ENCODE data around the gene TRAM2. TPM values are rescaled to one million over a fixed set of nuclear protein-coding genes. Genes with fewer than 3 reads are reported as not detected.

The TRAM2 gene
- total and polyA plus RNA-seq, 4 donors, result 7.3 to 20.3 (median 13.0) TPM

DNA sequence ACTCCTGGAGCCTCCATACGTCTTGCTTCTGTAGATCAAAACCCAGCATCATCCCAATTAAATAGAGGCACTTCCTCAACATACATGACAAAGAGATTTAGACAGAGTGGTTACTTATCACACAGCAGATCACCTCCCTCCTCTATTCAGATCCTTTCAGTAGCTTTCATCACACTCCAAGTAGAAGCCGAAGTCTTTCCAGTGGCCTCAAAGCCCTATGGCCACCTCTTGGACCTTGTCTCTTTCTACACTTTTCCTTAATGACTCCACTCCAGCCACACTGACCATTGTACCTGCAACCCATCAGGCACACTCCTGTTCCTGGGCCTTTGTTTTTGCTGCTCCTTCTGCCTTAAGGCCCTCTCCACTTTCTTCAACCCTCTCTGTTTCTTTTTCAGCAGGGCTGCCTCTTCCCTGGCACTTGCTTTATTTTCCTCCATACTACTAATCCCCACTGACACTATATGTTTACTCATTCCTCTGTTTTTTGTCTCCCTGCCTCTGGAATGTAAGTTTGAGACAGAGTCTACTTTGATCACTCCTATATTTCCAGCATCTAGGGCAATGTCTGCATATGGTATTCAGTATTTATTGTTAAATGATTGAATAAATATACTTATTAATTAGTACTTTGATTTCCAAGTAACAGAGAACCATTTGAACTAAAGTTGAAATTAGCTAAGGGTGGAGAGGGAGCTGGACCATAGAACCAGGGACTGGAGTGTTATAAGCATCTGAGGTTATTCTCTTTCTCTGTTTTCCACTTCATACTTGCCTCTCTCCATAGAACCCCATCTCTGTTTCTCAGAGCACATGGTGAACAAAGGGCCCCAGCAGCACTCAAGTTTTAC is 43.4 kb upstream of the TRAM2 start (continued):
- no peak for TF ChIP-seq CTCF (IDR thresholded peaks at IDR 0.05; ENCODE audit: low read depth, low read length, missing input control)
- TF ChIP-seq NR2F2 (IDR thresholded peaks at IDR 0.05), result no peak

- H3K4me1 ChIP-seq (ENCODE audit: control insufficient read depth in 4 of 4, insufficient read depth in 4 of 4, low read length in 3 of 4), result peaks cover 0 to 11% (median 1%) of the 10 kb centered on the region in 4 donors
- H3K9me3 ChIP-seq (ENCODE audit: control insufficient read depth in 4 of 4, low read length in 3 of 4), result no peaks in the 10 kb centered on the region
- H3K27ac ChIP-seq (ENCODE audit: low read depth in 1 of 2, low read length in 2 of 2), result peak overlapping the region in 1 of 2 donors; percentile 28
- no peak overlapping the region for H3K4me3 ChIP-seq (ENCODE audit: low read depth in 1 of 3, low read length in 3 of 3)
- H3K27me3 ChIP-seq (ENCODE audit: control insufficient read depth in 4 of 4, insufficient read depth in 4 of 4, low read length in 3 of 4), result no peaks in the 10 kb centered on the region
- H3K36me3 ChIP-seq (ENCODE audit: control insufficient read depth in 4 of 4, insufficient read depth in 3 of 4, low read depth in 1 of 4, low read length in 3 of 4), result no peaks in the 10 kb centered on the region
- WGBS, result 28% methylated on average over 4 of the region's 4 CpGs
- TF ChIP-seq CTCF (IDR thresholded peaks at IDR 0.05; ENCODE audit: low read depth, low read length, missing input control) (no peak), NR2F2 (IDR thresholded peaks at IDR 0.05) (no peak), JUND (IDR thresholded peaks at IDR 0.05) (peak in 1 of 2 donors; percentile 49), SP1 (IDR thresholded peaks at IDR 0.05) (peak; percentile 68), HNF4A (conservative IDR thresholded peaks at IDR 0.05) (peak; percentile 64 to 65), HNF4G (IDR thresholded peaks at IDR 0.05) (no peak), RAD21 (IDR thresholded peaks at IDR 0.05) (peak in 1 of 2 donors; percentile 24), GABPA (IDR thresholded peaks at IDR 0.05 in 1 of 2, conservative IDR thresholded peaks at IDR 0.05 in 1 of 2) (no peak), TAF1 (conservative IDR thresholded peaks at IDR 0.05) (no peak), RXRA (IDR thresholded peaks at IDR 0.05) (peak; percentile 61 to 69), MAX (IDR thresholded peaks at IDR 0.05) (peak; percentile 83), FOXA1 (IDR thresholded peaks at IDR 0.05) (no peak), EGR1 (IDR thresholded peaks at IDR 0.05; ENCODE audit: low read depth in 2 of 2) (peak in 1 of 2 donors; percentile 16), FOXA2 (IDR thresholded peaks at IDR 0.05) (peak; percentile 42), YY1 (IDR thresholded peaks at IDR 0.05) (peak; percentile 57)
- TF ChIP-seq, protein P1, sequence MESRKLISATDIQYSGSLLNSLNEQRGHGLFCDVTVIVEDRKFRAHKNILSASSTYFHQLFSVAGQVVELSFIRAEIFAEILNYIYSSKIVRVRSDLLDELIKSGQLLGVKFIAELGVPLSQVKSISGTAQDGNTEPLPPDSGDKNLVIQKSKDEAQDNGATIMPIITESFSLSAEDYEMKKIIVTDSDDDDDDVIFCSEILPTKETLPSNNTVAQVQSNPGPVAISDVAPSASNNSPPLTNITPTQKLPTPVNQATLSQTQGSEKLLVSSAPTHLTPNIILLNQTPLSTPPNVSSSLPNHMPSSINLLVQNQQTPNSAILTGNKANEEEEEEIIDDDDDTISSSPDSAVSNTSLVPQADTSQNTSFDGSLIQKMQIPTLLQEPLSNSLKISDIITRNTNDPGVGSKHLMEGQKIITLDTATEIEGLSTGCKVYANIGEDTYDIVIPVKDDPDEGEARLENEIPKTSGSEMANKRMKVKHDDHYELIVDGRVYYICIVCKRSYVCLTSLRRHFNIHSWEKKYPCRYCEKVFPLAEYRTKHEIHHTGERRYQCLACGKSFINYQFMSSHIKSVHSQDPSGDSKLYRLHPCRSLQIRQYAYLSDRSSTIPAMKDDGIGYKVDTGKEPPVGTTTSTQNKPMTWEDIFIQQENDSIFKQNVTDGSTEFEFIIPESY (IDR thresholded peaks at IDR 0.05), result peak; percentile 53
- TF ChIP-seq, protein P2, sequence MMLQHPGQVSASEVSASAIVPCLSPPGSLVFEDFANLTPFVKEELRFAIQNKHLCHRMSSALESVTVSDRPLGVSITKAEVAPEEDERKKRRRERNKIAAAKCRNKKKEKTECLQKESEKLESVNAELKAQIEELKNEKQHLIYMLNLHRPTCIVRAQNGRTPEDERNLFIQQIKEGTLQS (IDR thresholded peaks at IDR 0.05), result no peak
- TF ChIP-seq, protein P3, sequence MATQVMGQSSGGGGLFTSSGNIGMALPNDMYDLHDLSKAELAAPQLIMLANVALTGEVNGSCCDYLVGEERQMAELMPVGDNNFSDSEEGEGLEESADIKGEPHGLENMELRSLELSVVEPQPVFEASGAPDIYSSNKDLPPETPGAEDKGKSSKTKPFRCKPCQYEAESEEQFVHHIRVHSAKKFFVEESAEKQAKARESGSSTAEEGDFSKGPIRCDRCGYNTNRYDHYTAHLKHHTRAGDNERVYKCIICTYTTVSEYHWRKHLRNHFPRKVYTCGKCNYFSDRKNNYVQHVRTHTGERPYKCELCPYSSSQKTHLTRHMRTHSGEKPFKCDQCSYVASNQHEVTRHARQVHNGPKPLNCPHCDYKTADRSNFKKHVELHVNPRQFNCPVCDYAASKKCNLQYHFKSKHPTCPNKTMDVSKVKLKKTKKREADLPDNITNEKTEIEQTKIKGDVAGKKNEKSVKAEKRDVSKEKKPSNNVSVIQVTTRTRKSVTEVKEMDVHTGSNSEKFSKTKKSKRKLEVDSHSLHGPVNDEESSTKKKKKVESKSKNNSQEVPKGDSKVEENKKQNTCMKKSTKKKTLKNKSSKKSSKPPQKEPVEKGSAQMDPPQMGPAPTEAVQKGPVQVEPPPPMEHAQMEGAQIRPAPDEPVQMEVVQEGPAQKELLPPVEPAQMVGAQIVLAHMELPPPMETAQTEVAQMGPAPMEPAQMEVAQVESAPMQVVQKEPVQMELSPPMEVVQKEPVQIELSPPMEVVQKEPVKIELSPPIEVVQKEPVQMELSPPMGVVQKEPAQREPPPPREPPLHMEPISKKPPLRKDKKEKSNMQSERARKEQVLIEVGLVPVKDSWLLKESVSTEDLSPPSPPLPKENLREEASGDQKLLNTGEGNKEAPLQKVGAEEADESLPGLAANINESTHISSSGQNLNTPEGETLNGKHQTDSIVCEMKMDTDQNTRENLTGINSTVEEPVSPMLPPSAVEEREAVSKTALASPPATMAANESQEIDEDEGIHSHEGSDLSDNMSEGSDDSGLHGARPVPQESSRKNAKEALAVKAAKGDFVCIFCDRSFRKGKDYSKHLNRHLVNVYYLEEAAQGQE (IDR thresholded peaks at IDR 0.05), result peak; percentile 13
- no peak for DNase-seq (ENCODE audit: low spot score)
- H3K9ac ChIP-seq (ENCODE audit: low read depth in 1 of 2, low read length in 2 of 2), result no peak overlapping the region
These were observed 40.2 kb upstream of the TRAM2 start for GRCh38 chr6:52617087-52617486.

Data from liver (tissue), 9 donors.